HEK293 (cell line): ENCODE data around the gene ESCO1.
A peak's percentile ranks its signal among the peaks of the same experiment; 100 is the strongest.

Experiments used
- BCL11B ChIP-seq: fragments of 450-650 bp; formaldehyde crosslinking; IDR thresholded peaks from 2 replicates; pipeline ENCODE4 v1.5.1; 2016; ENCODE audit warnings: low read depth, missing biosample characterization, missing genetic modification characterization
- HIC1 ChIP-seq: fragments of 450-650 bp; formaldehyde crosslinking; IDR thresholded peaks from 2 replicates; pipeline ENCODE4 v1.5.1; 2016; ENCODE audit warnings: missing biosample characterization, missing genetic modification characterization
- INSM2 ChIP-seq: fragments of 450-650 bp; formaldehyde crosslinking; IDR thresholded peaks from 2 replicates; pipeline ENCODE4 v1.5.1; 2016; ENCODE audit warnings: missing biosample characterization, missing genetic modification characterization
- OVOL3 ChIP-seq: fragments of 450-650 bp; formaldehyde crosslinking; IDR thresholded peaks from 2 replicates; pipeline ENCODE4 v1.5.1; 2016; ENCODE audit warnings: missing biosample characterization, missing genetic modification characterization
- PBX3 ChIP-seq: sonication (generic); formaldehyde crosslinking; IDR thresholded peaks from 2 replicates; pipeline ENCODE4 v1.8.1; 2022; ENCODE audit warnings: mild to moderate bottlenecking, moderate library complexity, missing genetic modification reagents
- ZNF114 ChIP-seq: fragments of 450-650 bp; formaldehyde crosslinking; IDR thresholded peaks from 2 replicates; pipeline ENCODE4 v1.5.0; 2017; ENCODE audit warnings: missing biosample characterization, missing genetic modification characterization
- ZNF138 ChIP-seq: fragments of 450-650 bp; formaldehyde crosslinking; IDR thresholded peaks from 2 replicates; pipeline ENCODE4 v1.5.1; 2016; ENCODE audit warnings: missing biosample characterization, missing genetic modification characterization, borderline replicate concordance
- ZNF140 ChIP-seq: fragments of 450-650 bp; formaldehyde crosslinking; IDR thresholded peaks from 2 replicates; pipeline ENCODE4 v1.5.1; 2016; ENCODE audit warnings: missing biosample characterization, missing genetic modification characterization
- ZNF146 ChIP-seq: fragments of 450-650 bp; formaldehyde crosslinking; IDR thresholded peaks from 2 replicates; pipeline ENCODE4 v1.5.1; 2016; ENCODE audit warnings: missing biosample characterization, missing genetic modification characterization
- ZNF174 ChIP-seq: fragments of 450-650 bp; formaldehyde crosslinking; IDR thresholded peaks from 2 replicates; pipeline ENCODE4 v1.5.0; 2017; ENCODE audit warnings: missing biosample characterization, mild to moderate bottlenecking, missing genetic modification characterization
- ZNF19 ChIP-seq: fragments of 450-650 bp; formaldehyde crosslinking; IDR thresholded peaks from 2 replicates; pipeline ENCODE4; 2016; ENCODE audit warnings: missing biosample characterization, missing genetic modification characterization, low read depth
- ZNF26 ChIP-seq: fragments of 450-650 bp; formaldehyde crosslinking; IDR thresholded peaks from 2 replicates; pipeline ENCODE4 v1.5.1; 2016; ENCODE audit warnings: missing biosample characterization, missing genetic modification characterization
- ZNF280C ChIP-seq: fragments of 450-650 bp; formaldehyde crosslinking; IDR thresholded peaks from 2 replicates; pipeline ENCODE4 v1.5.1; 2016; ENCODE audit warnings: missing biosample characterization, missing genetic modification characterization
- ZNF426 ChIP-seq: fragments of 450-650 bp; formaldehyde crosslinking; IDR thresholded peaks from 2 replicates; pipeline ENCODE4 v1.5.1; 2017; ENCODE audit warnings: missing biosample characterization, missing genetic modification characterization, mild to moderate bottlenecking, inconsistent platforms, moderate library complexity
- ZNF510 ChIP-seq: fragments of 450-650 bp; formaldehyde crosslinking; IDR thresholded peaks from 2 replicates; pipeline ENCODE4 v1.5.1; 2018; ENCODE audit warnings: mild to moderate bottlenecking, missing genetic modification characterization, missing biosample characterization; ENCODE audit not compliant: insufficient replicate concordance
- ZNF518A ChIP-seq: fragments of 450-650 bp; formaldehyde crosslinking; conservative IDR thresholded peaks from 2 replicates; pipeline ENCODE4 v1.5.1; 2016; ENCODE audit warnings: low read depth, missing biosample characterization, missing genetic modification characterization
- ZNF571 ChIP-seq: fragments of 450-650 bp; formaldehyde crosslinking; IDR thresholded peaks from 2 replicates; pipeline ENCODE4 v1.5.0; 2017; ENCODE audit warnings: missing biosample characterization, missing genetic modification characterization
- ZNF624 ChIP-seq: fragments of 450-650 bp; formaldehyde crosslinking; IDR thresholded peaks from 2 replicates; pipeline ENCODE4 v1.5.1; 2017; ENCODE audit warnings: missing biosample characterization, missing genetic modification characterization
- ZNF660 ChIP-seq: fragments of 450-650 bp; IDR thresholded peaks from 2 replicates; pipeline ENCODE4 v1.5.1; 2018; ENCODE audit warnings: missing biosample characterization, mild to moderate bottlenecking, missing genetic modification characterization
- ZNF664 ChIP-seq: fragments of 450-650 bp; formaldehyde crosslinking; IDR thresholded peaks from 2 replicates; pipeline ENCODE4 v1.5.1; 2016; ENCODE audit warnings: missing biosample characterization, missing genetic modification characterization
- ZNF776 ChIP-seq: fragments of 450-650 bp; formaldehyde crosslinking; IDR thresholded peaks from 2 replicates; pipeline ENCODE4 v1.5.0; 2017; ENCODE audit warnings: missing biosample characterization, missing genetic modification characterization, borderline replicate concordance
- ZNF785 ChIP-seq: fragments of 450-650 bp; formaldehyde crosslinking; IDR thresholded peaks from 2 replicates; pipeline ENCODE4 v1.5.1; 2016; ENCODE audit warnings: missing biosample characterization, missing genetic modification characterization
- ZNF837 ChIP-seq: fragments of 450-650 bp; formaldehyde crosslinking; IDR thresholded peaks from 2 replicates; pipeline ENCODE4 v1.5.1; 2016; ENCODE audit warnings: missing biosample characterization, missing genetic modification characterization
- ZXDB ChIP-seq: fragments of 450-650 bp; formaldehyde crosslinking; IDR thresholded peaks from 2 replicates; pipeline ENCODE4 v1.5.1; 2016; ENCODE audit warnings: missing biosample characterization, missing genetic modification characterization

The ESCO1 gene

GRCh38 chr18:21600526-21601410, at the start of gene ESCO1 (continued):
- TF ChIP-seq ZNF114 (tag by site-specific recombination) = no peak
- TF ChIP-seq ZNF664 (tag by site-specific recombination) = peak; percentile 32; the same call in 1 of the 2 replicates
- TF ChIP-seq ZNF138 (tag by site-specific recombination) = no peak
- TF ChIP-seq ZNF26 (tag by site-specific recombination) = no peak
- TF ChIP-seq INSM2 (tag by site-specific recombination) = no peak
- TF ChIP-seq ZNF571 = no peak
- TF ChIP-seq ZNF660 (tag by site-specific recombination) = 0 out of 2 replicates have a peak, but pooled peaks have one; percentile 21
- 0 out of 2 replicates have a peak, but pooled peaks have one; percentile 53 for TF ChIP-seq PBX3 (CRISPR knock-in tag)
- TF ChIP-seq ZNF140 (tag by site-specific recombination) = no peak
- TF ChIP-seq ZNF146 (tag by site-specific recombination) = no peak
- no peak for TF ChIP-seq ZNF426 (tag by site-specific recombination)
- TF ChIP-seq ZNF280C = no peak
- no peak for TF ChIP-seq ZNF785 (tag by site-specific recombination)
- peak; percentile 92 for TF ChIP-seq ZXDB
- peak; percentile 43; the same call in 1 of the 2 replicates for TF ChIP-seq ZNF518A
- no peak for TF ChIP-seq HIC1 (tag by site-specific recombination)
- TF ChIP-seq BCL11B (tag by site-specific recombination) = peak; percentile 85
- no peak for TF ChIP-seq ZNF837
- TF ChIP-seq ZNF174 (tag by site-specific recombination) = no peak
- TF ChIP-seq OVOL3 = 0 out of 2 replicates have a peak, but pooled peaks have one; percentile 26
- TF ChIP-seq ZNF19 = no peak
- TF ChIP-seq ZNF776 = no peak
- TF ChIP-seq ZNF510 = no peak
- TF ChIP-seq ZNF624 = no peak
